ENCODE results near the gene CRNKL1.
"Not testable (repeated sequence)": the region's sequence is repeated elsewhere in the genome, so short reads cannot be mapped to it uniquely, and the experiment has no call there.

Gene CRNKL1

GRCh38 chr20:20010639-20011500 is 41.4 kb downstream of the CRNKL1 start:
- DNase-seq (ENCODE audit: low spot score), result peak; percentile 62

- DNase-seq (ENCODE audit: low spot score), result no peak
Observed at GRCh38 chr20:20009784-20010253, 42.4 kb downstream of the CRNKL1 start.

- DNase-seq (ENCODE audit: low spot score), result no peak
Observed at GRCh38 chr20:20005342-20005741, 46.9 kb downstream of the CRNKL1 start.

GRCh38 chr20:20003955-20004322 is 48.3 kb downstream of the CRNKL1 start:
- not testable (repeated sequence) for DNase-seq (ENCODE audit: low spot score)

- DNase-seq (ENCODE audit: low spot score), result peak; percentile 66
Observed at GRCh38 chr20:20003031-20003954, 49.0 kb downstream of the CRNKL1 start.

GRCh38 chr20:20002101-20002998 is 49.9 kb downstream of the CRNKL1 start:
- DNase-seq (ENCODE audit: low spot score), result no peak

- no peak for DNase-seq (ENCODE audit: low spot score)
Observed at GRCh38 chr20:20000211-20000968, 51.9 kb downstream of the CRNKL1 start.

GRCh38 chr20:19998990-19999705 is 53.1 kb downstream of the CRNKL1 start:
- DNase-seq (ENCODE audit: low spot score), result no peak

GRCh38 chr20:19996917-19997316 is 55.3 kb downstream of the CRNKL1 start:
- DNase-seq (ENCODE audit: low spot score), result peak; percentile 39

- no peak for DNase-seq (ENCODE audit: low spot score)
Observed at GRCh38 chr20:19996222-19996621, 56.0 kb downstream of the CRNKL1 start.

GRCh38 chr20:19995220-19995863 is 56.9 kb downstream of the CRNKL1 start:
- DNase-seq (ENCODE audit: low spot score), result peak; percentile 78

GRCh38 chr20:19993958-19994669 is 58.2 kb downstream of the CRNKL1 start:
- peak; percentile 43 for DNase-seq (ENCODE audit: low spot score)

GRCh38 chr20:19992996-19993908 is 59.0 kb downstream of the CRNKL1 start:
- DNase-seq (ENCODE audit: low spot score), result peak; percentile 60

GRCh38 chr20:19991854-19992253 is 60.4 kb downstream of the CRNKL1 start:
- no peak for DNase-seq (ENCODE audit: low spot score)

GRCh38 chr20:19991308-19991707 is 61.0 kb downstream of the CRNKL1 start:
- DNase-seq (ENCODE audit: low spot score), result no peak

- no peak for DNase-seq (ENCODE audit: low spot score)
Observed at GRCh38 chr20:19990850-19991249, 61.4 kb downstream of the CRNKL1 start.

- peak; percentile 60 for DNase-seq (ENCODE audit: low spot score)
Observed at GRCh38 chr20:19987046-19987445, 65.2 kb downstream of the CRNKL1 start.

GRCh38 chr20:19986419-19986818 is 65.8 kb downstream of the CRNKL1 start:
- peak; percentile 50 for DNase-seq (ENCODE audit: low spot score)
